ENCODE results near the gene TMEM176B.

DNA sequence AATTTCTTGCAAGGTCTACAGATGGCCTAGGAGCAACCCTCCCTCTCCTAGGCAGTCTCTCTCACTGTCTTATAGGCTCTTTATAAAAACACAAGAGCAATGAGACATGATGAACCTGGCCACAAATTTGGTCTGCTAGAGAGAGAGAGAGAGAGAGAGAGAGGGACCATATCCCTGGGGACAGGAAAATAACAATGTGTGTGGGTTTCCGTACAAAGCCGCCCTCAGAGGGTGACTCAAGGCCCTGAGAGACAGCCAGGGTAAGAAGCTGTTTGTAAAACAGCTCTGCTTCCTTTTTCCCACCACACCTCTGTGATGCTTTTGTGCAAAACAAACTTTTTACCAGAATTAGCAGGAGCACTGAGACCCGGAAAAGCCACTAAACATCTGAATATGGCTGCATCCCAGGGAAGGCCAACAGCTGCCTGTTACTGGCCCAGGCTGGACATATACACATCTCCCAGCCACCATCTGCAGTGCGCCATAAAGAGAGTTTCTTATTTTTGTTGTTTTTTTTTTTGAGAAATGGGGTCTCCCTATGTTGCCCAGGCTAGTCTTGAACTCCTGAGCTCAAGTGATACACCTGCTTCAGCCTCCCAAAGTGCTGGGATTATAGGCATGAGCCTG is 44.6 kb downstream of the TMEM176B start:
- no peak for TF ChIP-seq CTCF (IDR thresholded peaks at IDR 0.05)
- no peak for TF ChIP-seq POLR2A (IDR thresholded peaks at IDR 0.05)
- TF ChIP-seq POLR2AphosphoS5 (IDR thresholded peaks at IDR 0.05), result no peak
- TF ChIP-seq EP300 (IDR thresholded peaks at IDR 0.05), result no peak
